SK-N-MC (cell line): ENCODE measurements around the gene GSTM1.
A peak's percentile ranks its signal among the peaks of the same experiment; 100 is the strongest.

Experiments
- DNase-seq: peaks from one replicate; pipeline ENCODE4 v3.0.0-alpha.2; 2011; ENCODE audit warnings: low read depth, low spot score
- H3K27ac ChIP-seq: fragments of 200-600 bp; sonication (generic); 2 replicates; pipeline ENCODE4 v1.5.1; 2016; ENCODE audit warnings: mixed run types
- H3K36me3 ChIP-seq: fragments of 200-600 bp; sonication (generic); 2 replicates; pipeline ENCODE4 v1.6.1; 2017; ENCODE audit warnings: antibody characterized with exemption, low read length, mixed read lengths; ENCODE audit not compliant: insufficient read depth
- H3K4me3 ChIP-seq: fragments of 200-600 bp; sonication (generic); 2 replicates; pipeline ENCODE4 v1.5.1; 2016
- H3K9ac ChIP-seq: fragments of 200-600 bp; sonication (generic); 2 replicates; pipeline ENCODE4 v1.8.0; 2017; ENCODE audit warnings: mixed run types, mixed read lengths; ENCODE audit not compliant: insufficient read length
- H3K9me3 ChIP-seq: fragments of 200-600 bp; sonication (generic); 2 replicates; pipeline ENCODE4 v1.6.1; 2017; ENCODE audit warnings: low read depth, mild to moderate bottlenecking, antibody characterized with exemption, low read length, moderate library complexity, mixed read lengths
- EZH2 ChIP-seq: fragments of 200-600 bp; sonication (generic); IDR thresholded peaks from one replicate; pipeline ENCODE4 v1.6.1; 2017; ENCODE audit warnings: antibody characterized with exemption
- FOXP2 ChIP-seq: optimal IDR thresholded peaks from 2 replicates; pipeline ENCODE3; 2011; ENCODE audit warnings: mild to moderate bottlenecking, moderate library complexity; ENCODE audit not compliant: insufficient read depth; ENCODE audit errors: extremely low read length, control extremely low read depth
- POLR2AphosphoS5 ChIP-seq: IDR thresholded peaks from 2 replicates; pipeline ENCODE4 v1.6.1; 2012; ENCODE audit warnings: mild to moderate bottlenecking, low read depth, low read length, borderline replicate concordance

GSTM1 gene

DNA sequence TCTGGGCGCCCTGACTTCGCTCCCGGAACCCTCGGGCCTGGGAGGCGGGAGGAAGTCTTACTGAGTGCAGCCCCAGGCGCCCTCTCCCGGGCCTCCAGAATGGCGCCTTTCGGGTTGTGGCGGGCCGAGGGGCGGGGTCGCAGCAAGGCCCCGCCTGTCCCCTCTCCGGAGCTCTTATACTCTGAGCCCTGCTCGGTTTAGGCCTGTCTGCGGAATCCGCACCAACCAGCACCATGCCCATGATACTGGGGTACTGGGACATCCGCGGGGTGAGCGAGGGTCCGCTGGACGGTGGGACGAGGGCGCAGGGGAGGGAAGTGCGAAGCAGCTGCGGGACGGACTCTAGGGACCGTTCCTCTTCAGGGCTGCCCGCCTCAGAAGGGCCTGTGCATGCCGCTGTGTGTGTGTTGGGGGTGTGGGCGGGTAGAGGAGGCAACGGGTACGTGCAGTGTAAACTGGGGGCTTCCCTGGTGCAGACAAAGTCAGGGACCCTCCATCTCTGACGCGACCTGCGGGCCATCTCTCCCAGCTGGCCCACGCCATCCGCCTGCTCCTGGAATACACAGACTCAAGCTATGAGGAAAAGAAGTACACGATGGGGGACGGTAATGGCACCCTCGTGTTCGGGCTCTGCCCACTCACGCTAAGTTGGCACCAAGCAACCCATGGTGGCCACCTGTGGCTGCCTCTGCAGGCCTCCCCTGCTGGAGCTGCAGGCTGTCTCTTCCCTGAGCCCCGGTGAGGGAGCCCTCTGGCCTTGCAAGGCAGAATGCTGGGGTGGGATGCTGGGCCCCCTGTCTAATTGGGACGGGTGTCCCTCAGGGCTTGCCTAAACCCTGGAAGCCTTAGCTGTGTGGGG, at the start of gene GSTM1:
GSTM1 (plus strand) TSS at position 177 of the 859 bp plus-strand sequence; CDS start at position 234, 57 bp downstream.
- peak within 1 kb of the TSS; percentile 81 for H3K4me3 ChIP-seq
- H3K9ac ChIP-seq = peak within 1 kb of the TSS; percentile 84
- no peak within 1 kb of the TSS for H3K27ac ChIP-seq
- H3K9me3 ChIP-seq = no peaks in the 10 kb centered on the region
- DNase-seq = peak; percentile 40
- TF ChIP-seq POLR2AphosphoS5 (peak; percentile 92), FOXP2 (no peak)
- no peaks in the 10 kb centered on the region; the same call in 1 of the 2 replicates for H3K36me3 ChIP-seq

DNA sequence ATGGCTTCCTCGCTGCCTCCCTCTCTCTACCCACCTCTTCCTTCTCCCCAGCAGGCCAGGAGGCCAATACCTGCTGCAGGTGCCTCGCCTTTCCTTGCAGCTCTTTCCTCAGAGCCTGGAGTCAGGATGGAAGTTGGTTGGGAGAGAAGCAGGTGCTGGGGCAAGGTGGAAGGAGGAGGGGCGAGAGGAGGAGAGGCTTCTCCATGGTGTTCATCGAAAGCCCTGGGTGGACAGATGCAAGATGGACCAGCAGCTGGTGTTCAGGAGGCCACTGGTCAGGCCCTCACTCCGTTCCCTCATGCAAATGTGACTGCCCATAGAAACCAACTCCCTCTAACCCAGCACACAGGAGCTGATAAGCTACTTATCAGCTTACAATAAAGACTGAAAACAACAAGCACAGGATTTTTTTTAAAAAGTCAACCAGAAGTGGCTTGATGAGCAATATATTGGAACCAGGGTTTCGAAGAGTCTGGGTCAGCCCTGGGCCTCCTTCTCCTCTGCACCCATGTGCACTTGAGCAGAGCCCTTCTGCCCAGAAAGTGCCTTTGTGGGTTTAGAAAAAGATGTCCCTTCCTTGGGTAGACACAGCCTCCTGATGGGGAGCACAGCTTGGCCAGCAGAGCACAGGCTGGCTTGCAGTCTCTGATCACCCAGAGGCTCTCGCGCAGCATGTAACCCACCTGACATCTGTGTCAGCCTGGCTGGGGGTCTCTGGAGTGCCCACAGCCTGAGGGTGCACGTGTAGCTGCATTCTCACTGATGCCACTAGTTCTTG, 48.4 kb upstream of the GSTM1 start:
- Histone ChIP-seq H3K36me3 (no peaks in the 10 kb centered on the region), H3K27ac (no peak overlapping the region), H3K9me3 (no peaks in the 10 kb centered on the region), H3K9ac (no peak overlapping the region), H3K4me3 (no peak overlapping the region)
- no peak for DNase-seq
- no peak for TF ChIP-seq FOXP2
- no peak for TF ChIP-seq POLR2AphosphoS5
- TF ChIP-seq EZH2 = no peak

DNA sequence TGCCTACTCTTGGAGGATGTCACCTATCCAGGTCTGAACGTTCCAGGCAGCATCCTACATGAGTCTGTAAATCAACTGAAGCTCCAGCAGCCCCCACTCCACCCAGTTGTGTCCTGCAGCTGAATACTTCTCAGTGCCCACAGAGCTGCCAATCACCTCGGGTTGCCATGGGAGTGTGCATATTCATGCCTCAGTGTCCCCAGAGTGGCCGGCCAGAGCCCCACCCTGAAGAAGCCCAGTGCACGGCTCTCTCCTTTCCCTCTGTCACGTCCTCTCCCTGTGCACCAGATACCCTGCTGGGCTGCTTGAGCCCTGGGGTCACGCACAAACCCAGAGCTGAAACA, 47.8 kb upstream of the GSTM1 start:
- Histone ChIP-seq H3K9ac (no peak overlapping the region), H3K9me3 (no peaks in the 10 kb centered on the region), H3K27ac (no peak overlapping the region), H3K4me3 (no peak overlapping the region), H3K36me3 (no peaks in the 10 kb centered on the region)
- TF ChIP-seq POLR2AphosphoS5 = no peak
- no peak for TF ChIP-seq FOXP2
- no peak for TF ChIP-seq EZH2
- no peak for DNase-seq

DNA sequence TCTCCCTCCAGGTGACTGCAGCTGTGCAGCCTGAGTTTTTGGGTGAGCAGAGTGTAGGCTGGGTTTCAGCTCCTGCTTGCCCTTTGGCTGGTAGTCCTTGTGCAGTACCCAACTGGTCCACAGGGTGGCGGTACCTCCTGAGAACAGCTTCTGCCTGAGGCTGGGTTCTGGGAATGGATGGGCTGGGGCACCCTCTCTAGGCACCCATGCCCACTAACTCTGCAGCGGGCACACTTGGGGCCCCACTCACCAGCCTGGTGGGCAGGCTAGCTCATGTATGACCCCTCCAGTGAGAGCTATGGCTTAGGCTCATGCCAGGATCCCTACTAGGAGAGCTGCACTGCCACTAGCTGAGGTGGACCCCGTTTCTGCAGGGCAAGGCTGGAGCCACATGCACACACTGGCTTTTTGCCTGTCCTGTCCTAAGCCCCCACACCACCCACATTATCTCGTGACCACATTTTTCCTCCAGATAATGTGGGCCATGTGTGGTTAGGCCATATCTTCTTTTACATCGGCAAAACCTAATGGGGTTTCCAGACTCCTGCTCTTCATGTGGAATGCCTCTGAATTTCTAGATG, 47.2 kb upstream of the GSTM1 start:
- no peaks in the 10 kb centered on the region for H3K9me3 ChIP-seq
- no peak overlapping the region for H3K27ac ChIP-seq
- H3K9ac ChIP-seq = no peak overlapping the region
- H3K4me3 ChIP-seq = no peak overlapping the region
- TF ChIP-seq EZH2 (no peak), FOXP2 (no peak), POLR2AphosphoS5 (no peak)
- DNase-seq = no peak
- no peaks in the 10 kb centered on the region for H3K36me3 ChIP-seq

DNA sequence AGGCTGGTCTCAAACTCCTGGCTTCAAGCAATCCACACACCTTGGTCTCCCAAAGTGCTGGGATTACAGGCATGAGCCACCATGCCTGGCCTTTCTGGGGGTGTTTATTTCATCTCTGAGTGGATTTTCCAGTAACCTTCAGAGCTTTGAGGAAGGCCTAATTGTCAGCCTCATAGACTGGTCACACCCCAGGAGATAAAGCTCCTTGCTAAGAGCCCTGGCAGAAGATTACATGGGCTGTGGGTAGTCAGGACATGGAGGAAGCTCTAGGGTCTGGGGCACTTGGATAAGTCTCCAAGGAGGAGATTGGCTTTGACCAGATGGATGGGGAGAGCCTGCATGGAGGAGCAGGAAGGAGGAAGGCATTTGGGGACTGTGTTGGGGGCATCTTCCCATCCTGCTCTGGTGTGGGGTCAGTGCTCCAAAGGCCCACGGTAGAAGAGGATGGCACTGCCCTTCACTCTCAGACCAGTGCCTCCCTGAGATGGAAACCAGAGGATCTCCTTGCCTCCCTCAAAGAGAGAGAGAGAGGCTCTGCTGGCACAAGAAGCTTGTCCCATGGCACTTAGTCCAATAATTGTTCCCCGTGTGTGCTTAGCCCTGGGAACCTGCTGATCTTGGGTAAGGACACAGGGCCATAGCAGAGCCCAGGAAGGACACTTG, 46.4 kb upstream of the GSTM1 start:
- Histone ChIP-seq H3K27ac (no peak overlapping the region), H3K4me3 (no peak overlapping the region), H3K36me3 (no peaks in the 10 kb centered on the region), H3K9me3 (no peaks in the 10 kb centered on the region), H3K9ac (no peak overlapping the region)
- DNase-seq = no peak
- TF ChIP-seq POLR2AphosphoS5 (no peak), EZH2 (no peak), FOXP2 (no peak)

DNA sequence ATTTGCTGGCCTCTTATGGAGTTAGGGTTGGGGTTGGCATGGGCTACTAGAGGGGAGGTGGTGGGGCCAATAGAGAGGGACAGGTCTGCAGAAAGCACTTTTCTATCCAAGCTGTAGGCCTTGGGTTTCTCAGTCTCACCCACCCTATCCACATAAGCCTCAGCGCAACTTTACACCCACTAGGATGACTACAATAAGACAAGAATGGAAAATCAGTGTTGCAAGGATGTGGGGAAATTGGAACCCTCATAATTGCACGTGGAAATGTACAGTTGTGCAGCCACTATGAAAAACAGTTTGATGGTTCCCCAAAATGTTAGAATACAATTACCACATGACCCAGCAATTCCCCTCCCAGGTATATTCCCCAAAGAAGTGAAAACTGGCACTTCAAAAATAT, 45.8 kb upstream of the GSTM1 start:
- H3K9me3 ChIP-seq = no peaks in the 10 kb centered on the region
- DNase-seq = no peak
- no peak for TF ChIP-seq POLR2AphosphoS5
- no peak for TF ChIP-seq FOXP2
- no peak for TF ChIP-seq EZH2

DNA sequence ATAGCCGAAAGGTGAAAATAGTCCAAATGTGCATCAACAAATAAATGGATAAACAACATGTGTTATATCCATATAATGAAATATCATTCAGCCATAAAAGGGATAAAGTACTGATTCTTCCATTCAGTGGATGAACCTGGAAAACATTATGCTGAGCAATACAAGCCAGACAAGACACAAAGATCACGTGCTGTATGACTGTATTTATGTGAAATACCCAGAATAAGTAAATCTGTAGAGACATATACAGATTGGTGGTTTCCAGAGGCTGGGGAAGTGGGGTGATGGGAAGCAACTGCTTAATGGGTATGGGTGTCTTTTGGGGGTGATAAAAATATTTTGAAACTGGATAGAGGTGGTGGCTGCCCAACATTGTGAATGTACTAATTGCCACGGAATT, 45.0 kb upstream of the GSTM1 start:
- no peaks in the 10 kb centered on the region for H3K36me3 ChIP-seq
- no peak overlapping the region for H3K9ac ChIP-seq
- no peak for DNase-seq
- TF ChIP-seq POLR2AphosphoS5 (no peak), EZH2 (no peak), FOXP2 (no peak)
- H3K4me3 ChIP-seq = no peak overlapping the region
- no peaks in the 10 kb centered on the region for H3K9me3 ChIP-seq
- H3K27ac ChIP-seq = no peak overlapping the region

More for the DNA sequence above, 45.8 kb upstream of the GSTM1 start:
- no peak overlapping the region for H3K27ac ChIP-seq
- no peak overlapping the region for H3K9ac ChIP-seq
- H3K4me3 ChIP-seq = no peak overlapping the region
- no peaks in the 10 kb centered on the region for H3K36me3 ChIP-seq

DNA sequence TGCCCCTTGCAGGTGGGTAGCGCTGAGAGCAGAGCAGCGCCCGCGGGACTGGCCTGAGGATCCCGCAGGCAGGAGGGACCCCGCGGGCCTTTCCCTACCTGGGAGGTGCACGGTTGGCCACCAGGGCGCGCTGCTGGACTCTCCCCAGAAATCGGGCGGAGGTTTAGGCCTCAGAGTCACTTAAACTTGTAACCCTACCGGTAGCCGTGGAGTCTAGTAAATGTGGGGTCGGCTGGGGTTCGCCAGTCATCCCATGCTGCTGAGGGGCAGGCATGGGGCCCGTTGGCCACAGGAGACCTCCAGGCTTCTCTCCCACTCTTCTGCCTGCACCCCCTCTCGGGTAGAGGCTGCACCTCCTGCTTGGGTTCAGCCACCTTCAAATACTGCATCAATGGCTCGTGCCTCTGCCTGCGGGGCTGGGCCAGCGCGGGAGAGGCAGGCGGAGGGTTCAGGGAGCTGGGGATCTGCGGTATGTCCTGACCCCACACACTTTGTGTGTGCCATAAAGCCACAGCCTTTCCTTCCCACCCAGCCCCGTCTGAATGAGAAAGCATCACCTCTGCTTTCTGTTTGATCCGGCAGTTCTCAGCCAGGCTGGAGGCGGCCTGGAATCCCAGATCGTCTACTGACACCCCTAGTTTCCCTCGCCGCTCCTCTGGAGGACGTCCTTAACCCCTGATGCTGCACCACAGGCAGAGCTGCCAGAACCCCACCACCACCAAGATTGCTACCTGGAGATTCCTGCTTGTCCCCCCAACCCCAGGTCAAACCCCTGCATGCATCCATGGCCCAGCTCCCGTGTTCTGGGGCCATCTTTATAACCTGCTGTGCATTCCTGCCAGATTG, 44.0 kb upstream of the GSTM1 start:
- H3K4me3 ChIP-seq = no peak overlapping the region
- no peak for DNase-seq
- H3K36me3 ChIP-seq = no peaks in the 10 kb centered on the region
- H3K9me3 ChIP-seq = no peaks in the 10 kb centered on the region
- no peak overlapping the region for H3K9ac ChIP-seq
- H3K27ac ChIP-seq = no peak overlapping the region
- TF ChIP-seq FOXP2 (no peak), EZH2 (no peak), POLR2AphosphoS5 (no peak)
